Measurements from ENCODE around the gene FCRL2.

FCRL2 gene

GRCh38 chr1:157776971-157777391, at the start of gene FCRL2:
FCRL2 (minus strand) TSS chr1:157777132; CDS start chr1:157777073, 59 bp downstream.
- no peak for DNase-seq

- DNase-seq, result no peak
Observed at GRCh38 chr1:157820299-157820698, 43.4 kb upstream of the FCRL2 start.

- peak; percentile 5 to 36 for DNase-seq
Observed at GRCh38 chr1:157819896-157820295, 43.0 kb upstream of the FCRL2 start, which contains the start of gene FCRL1. FCRL1 (minus strand) TSS chr1:157820120; CDS start chr1:157820037, 83 bp downstream.

- no peak for DNase-seq
Observed at GRCh38 chr1:157819215-157819614, 42.3 kb upstream of the FCRL2 start.

GRCh38 chr1:157813269-157813668, 36.3 kb upstream of the FCRL2 start:
- no peak for DNase-seq

- DNase-seq, result no peak
Observed at GRCh38 chr1:157806431-157807149, 29.7 kb upstream of the FCRL2 start.

- DNase-seq, result peak; percentile 23 to 34
Observed at GRCh38 chr1:157803851-157804250, 26.9 kb upstream of the FCRL2 start.

- DNase-seq, result no peak
Observed at GRCh38 chr1:157799996-157800395, 23.1 kb upstream of the FCRL2 start.

- DNase-seq, result no peak
Observed at GRCh38 chr1:157798211-157798610, 21.3 kb upstream of the FCRL2 start.

GRCh38 chr1:157785248-157785647, 8.3 kb upstream of the FCRL2 start:
- peak; percentile 11 to 16 for DNase-seq

- DNase-seq, result no peak
Observed at GRCh38 chr1:157784801-157785200, 7.9 kb upstream of the FCRL2 start.

GRCh38 chr1:157782931-157783330, 6.0 kb upstream of the FCRL2 start:
- DNase-seq, result peak; percentile 16 to 46

GRCh38 chr1:157781048-157781447, 4.1 kb upstream of the FCRL2 start:
- DNase-seq, result no peak

- no peak for DNase-seq
Observed at GRCh38 chr1:157775101-157775870, 1.6 kb downstream of the FCRL2 start.

GRCh38 chr1:157774412-157774811, 2.5 kb downstream of the FCRL2 start:
- DNase-seq, result no peak

- DNase-seq, result no peak
Observed at GRCh38 chr1:157773493-157774350, 3.2 kb downstream of the FCRL2 start.

GRCh38 chr1:157771661-157772425, 5.1 kb downstream of the FCRL2 start:
- peak in 1 of 2 donors; percentile 19 for DNase-seq

- peak in 1 of 2 donors; percentile 18 for DNase-seq
Observed at GRCh38 chr1:157770442-157771043, 6.4 kb downstream of the FCRL2 start.

GRCh38 chr1:157766792-157767191, 10.1 kb downstream of the FCRL2 start:
- no peak for DNase-seq

- DNase-seq, result no peak
Observed at GRCh38 chr1:157758018-157758417, 18.9 kb downstream of the FCRL2 start.

- DNase-seq, result no peak
Observed at GRCh38 chr1:157753611-157754010, 23.3 kb downstream of the FCRL2 start.

GRCh38 chr1:157751283-157751682, 25.6 kb downstream of the FCRL2 start:
- no peak for DNase-seq
